ENCODE measurements around the gene RUVBL2.
"Not testable (repeated sequence)": the region's sequence is repeated elsewhere in the genome, so short reads cannot be mapped to it uniquely, and the experiment has no call there.

Gene RUVBL2

DNA sequence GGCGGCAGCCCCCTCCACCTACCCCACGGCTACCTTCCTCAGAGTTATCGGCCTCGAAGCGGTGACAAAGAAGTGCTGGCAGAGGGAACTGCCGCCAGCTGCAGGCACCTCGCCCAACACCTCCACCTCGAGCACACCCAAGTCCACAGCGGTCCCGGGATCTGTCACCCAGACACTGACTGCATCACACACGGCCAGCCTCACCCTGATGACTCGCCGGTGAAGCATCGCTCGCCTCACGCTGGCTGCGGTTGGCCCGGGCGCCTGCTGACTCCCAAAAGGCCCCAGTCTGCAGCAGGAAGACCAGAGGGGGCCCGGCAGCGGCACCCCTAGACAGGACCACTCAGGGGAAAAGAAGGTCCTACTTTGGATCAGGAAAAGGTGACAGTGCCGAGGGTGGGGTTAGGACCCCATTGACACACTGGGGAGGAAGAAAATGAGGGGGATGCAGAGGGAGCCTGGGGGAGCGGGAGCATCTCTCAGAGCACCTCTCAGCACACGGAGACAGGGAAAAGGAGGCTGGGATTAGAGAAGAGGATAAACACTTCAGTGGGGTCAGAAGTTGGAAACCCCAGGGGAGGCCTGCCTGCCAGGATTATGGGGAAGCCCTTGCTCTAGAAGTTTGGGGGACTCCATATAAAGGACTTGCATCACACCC, 56.8 kb downstream of the RUVBL2 start:
- not testable (repeated sequence) for DNase-seq

DNA sequence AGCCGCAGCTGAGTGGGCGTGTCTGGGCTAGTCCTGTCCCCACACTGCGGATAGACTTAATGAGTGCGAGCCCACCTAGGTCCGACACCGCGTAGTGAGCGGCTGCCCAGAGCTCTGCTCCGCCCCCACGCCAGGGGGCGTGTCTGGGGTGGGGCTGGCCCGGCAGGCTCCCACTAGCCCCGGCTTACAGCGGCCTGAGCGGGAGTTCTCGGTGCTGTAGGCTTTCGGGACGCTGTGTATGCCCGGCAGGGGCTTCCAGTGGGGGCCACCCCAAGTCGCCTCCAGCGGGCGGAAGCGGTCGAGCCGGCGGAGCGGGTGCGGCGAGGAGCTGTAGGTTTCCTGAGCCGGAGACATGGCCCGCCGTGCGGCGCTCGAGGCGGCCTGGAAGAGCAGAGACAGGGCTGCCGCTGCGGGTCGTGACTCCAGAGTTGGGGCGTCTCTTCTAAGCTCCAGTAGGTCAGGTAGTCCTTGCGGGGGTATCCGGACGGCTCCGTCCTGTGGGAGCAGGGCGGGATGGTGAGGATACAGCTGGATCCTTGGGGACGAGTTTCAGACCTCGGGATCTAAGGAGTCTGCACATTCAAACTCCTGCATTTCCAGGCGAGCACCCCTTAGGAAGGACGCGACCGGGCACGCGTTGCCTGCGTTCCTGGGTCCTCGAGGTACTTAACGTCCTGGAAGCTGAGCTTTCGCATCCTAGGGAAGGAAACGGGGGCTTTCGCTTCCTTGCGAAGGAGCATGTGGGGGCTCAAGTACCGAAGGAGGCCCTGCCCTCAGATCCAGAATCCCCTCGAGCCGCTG, 62.6 kb downstream of the RUVBL2 start:
- DNase-seq: peak; percentile 51

DNA sequence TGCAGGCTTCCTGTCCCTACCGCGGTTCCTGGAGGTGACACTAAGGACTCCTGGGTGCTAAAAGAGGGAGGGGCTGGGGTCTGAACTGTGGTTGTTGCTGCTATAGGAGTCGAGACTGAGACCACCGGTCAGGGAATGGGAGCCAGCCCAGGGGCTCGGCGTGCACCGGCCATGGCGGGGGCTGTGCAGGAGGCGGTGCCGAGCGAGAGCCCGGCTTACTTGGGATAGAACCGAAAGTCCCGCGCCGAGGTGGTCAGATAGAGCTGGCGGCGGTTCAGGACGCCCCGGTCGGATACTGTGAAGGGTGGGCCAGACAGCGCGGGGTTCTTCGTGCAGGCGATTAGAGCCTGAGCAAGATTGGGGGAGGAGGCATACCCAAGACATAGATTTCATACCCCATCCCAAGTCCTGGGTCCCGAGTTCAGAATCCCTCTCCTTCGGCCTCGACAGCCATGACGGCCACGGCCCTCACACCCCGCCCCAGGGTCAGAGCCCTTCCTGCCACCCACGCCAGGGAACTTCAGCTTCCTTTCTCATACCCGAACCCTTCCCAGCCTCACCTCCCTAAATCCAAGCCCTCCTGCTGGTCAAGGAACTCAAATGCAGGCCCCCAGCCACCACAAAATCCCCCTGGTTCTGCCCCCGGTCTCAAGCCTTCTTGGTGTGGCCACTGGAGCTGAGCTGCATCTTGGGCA, 63.4 kb downstream of the RUVBL2 start:
- DNase-seq: not testable (repeated sequence)

DNA sequence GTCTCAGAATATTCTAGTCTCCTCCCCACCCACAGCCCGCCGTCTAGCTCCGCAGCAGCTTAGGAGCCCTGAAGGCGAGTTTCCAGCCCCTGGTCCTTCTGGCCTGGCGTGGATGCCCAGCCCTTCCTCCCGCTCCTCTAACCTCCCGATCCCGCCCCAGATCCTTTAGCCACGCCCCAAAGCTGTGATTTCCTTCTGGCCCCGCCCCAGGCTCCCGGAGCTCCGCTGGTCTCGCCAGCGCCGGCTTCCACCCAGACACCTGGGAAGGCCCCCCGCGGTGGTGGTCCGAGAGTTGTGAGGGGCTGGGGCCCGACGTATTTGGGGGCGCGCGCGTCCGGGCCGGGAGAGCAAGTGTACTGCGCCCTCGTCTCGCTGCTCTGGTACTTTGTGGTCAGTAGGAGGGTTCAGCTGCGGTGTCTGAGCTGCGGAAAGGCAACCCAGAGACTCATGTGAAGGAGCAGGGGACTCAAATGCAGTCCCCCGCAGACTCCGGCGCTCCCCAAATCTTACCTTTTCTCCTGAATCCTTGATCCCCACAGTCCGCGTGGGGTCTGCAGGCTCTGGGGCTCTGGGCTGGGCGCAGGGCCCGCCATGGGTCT, 64.0 kb downstream of the RUVBL2 start, which contains the start of gene CGB7:
CGB7 (minus strand) TSS at position 114 of the 599 bp plus-strand sequence. CDS start 2,374 bp downstream, outside the sequence.
- DNase-seq: peak; percentile 63

DNA sequence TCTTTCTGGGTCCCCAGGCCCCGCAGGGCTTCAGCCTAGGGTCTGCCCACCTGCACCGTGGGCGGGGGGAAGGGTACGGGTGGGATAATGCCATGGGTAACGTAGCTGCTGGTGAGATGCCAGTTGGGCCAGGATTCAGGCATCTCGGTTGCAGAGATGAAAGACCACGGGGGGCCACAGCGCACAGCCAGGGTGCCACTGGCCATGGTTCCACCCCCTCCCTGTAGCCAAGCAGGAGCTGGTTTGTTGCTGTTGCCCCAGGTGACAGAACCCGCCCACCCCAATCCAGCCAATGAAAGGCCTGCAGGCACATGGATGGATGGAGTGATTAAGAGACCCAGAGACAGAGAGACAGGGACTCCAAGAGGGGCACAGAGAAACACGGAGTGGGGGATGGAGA, 64.9 kb downstream of the RUVBL2 start:
- DNase-seq: no peak

DNA sequence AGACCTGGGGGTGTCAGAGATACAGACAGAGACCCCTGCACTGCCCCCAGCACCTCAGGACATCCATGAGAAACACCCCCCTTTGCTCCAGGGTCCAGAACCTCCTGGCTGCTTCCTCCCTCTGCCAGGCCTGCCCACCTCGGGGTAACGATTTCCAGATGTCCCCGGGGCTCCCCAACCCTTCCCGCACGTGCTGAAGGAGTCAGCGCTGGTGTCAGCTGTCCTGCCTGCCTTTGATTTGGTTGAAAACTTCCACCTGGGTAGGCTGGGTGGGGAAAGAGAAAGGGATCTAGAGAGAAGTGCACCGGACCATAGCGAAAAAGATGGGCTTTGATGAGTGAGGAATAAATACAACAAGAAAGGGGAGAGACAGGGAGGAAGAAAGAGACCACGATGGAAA, 65.4 kb downstream of the RUVBL2 start:
- DNase-seq: no peak

DNA sequence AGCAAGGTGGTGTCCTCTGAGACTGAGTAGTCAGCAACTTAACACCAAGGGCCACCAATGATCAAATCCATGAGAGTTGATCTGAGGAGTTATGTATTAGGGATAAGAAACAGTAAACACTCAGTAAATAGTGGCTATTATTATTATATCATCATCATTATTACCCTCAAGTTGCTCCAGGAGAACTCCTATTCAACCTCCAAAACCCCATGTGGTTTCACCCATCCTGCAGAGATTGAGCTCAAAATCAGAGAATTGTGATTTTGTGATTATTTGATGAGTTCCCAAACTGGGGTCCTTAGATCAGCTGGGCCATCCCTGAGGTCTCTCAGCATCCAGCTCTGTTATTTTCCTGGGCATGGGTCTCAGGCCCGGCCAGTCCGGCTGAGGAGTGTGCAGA, 67.3 kb downstream of the RUVBL2 start:
- no peak for DNase-seq

DNA sequence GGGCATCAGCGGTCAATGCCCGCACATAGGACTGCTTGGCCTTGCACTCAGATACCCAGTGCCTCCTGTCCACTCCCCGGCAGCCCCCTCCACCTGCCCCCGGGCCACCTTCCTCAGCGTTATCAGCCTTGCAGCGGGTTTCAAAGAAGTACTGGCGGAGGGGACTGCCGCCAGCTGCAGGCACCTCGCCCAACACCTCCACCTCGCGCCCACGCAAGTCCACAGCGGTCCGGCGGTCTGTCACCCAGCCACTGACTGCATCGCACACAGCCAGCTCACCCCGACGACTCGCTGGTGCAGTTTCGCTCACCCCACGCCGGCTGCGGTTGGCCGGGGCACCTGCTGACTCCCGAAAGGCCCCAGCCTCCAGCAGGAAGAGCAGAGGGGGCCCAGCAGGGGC, 67.8 kb downstream of the RUVBL2 start:
- no peak for DNase-seq

DNA sequence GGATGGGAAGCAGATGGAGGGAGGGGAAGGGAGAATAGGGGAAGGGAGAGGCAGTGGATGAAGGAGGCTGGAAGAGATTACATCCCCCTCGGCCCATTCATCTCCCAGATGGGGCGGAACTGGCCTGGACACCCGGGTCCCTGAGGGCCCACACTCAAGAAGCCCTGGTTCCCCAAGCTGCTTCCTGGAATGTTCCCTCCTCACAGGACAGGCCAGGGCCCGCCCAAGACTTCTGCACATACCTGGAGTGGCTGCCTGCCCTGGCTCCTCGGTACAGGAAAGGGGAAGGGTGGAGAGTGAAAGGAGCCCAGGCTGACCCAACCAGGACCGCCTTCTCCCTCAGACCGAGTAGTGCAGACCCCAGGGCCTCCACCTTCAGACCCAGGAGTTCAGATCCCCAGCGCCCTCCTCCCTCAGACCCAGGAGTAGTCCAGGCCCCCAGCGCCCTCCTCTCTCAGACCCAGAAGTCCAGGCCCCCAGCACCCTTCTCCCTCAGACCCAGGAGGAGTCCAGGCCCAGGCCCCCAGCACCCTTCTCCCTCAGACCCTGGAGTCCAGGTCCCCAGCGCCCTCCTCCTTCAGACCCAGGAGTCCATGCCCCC, 70.4 kb downstream of the RUVBL2 start:
- no peak for DNase-seq

DNA sequence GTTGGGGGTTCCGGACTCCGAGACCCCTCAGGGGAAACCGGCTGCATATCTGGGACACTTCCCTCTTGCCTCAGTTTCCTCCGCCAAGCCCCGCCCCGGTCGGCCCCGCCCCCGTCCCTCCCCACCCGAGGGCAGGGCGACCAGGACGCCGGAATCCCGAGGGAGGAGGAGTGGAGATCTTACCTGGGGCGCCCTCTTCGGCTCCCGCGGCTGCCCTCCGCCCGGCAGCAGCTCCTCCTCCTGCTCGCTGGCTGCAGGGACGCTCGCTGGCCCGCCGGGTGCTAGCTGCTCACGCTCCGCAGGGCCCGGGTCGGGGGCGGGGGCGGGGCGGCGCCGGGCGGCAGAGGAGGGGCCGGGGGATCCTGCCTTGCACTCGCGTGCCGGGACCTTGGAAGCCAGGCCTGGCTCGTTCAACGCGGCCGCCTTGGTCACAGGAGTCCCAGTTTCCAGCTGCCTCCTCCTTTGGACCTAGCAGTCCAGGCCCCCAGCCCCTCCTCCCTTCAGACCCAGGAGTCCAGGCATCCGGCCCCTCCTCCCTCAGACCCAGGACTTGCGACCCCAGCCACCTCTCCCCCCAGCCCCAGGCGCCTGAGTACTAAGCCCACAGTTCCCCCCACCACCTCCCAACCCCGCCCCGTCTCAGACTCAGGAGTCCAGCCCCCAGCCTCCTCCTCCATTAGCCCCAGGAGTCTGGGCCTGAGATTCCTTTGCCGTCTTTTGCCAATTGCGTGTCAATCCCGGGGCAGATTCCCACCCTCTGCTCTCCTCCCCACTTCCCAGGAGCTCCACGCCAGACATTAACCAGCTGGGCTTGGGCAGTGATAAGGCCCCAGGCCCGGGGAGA, 71.3 kb downstream of the RUVBL2 start, which contains the start of gene NTF4:
NTF4 (minus strand) TSS at position 51 of the 844 bp plus-strand sequence. CDS start 2,821 bp downstream, outside the sequence.
- DNase-seq: peak; percentile 53

Measured in femur (tissue), 1 donor.